GM18505 (cell line): ENCODE data around the gene AP2S1.
"Not testable (repeated sequence)": the region's sequence is repeated elsewhere in the genome, so short reads cannot be mapped to it uniquely, and the experiment has no call there.

Source experiments
- ATAC-seq: cut with Tn5 transposase; IDR thresholded peaks from one replicate; pipeline ENCODE4 v1.9.1; 2021; ENCODE audit not compliant: unreplicated experiment
- POLR2A ChIP-seq: IDR thresholded peaks from 4 replicates; pipeline ENCODE4 v1.6.1; 2011; ENCODE audit warnings: borderline replicate concordance; ENCODE audit not compliant: insufficient read depth, insufficient read length; ENCODE audit errors: extremely low read depth

AP2S1 gene

DNA sequence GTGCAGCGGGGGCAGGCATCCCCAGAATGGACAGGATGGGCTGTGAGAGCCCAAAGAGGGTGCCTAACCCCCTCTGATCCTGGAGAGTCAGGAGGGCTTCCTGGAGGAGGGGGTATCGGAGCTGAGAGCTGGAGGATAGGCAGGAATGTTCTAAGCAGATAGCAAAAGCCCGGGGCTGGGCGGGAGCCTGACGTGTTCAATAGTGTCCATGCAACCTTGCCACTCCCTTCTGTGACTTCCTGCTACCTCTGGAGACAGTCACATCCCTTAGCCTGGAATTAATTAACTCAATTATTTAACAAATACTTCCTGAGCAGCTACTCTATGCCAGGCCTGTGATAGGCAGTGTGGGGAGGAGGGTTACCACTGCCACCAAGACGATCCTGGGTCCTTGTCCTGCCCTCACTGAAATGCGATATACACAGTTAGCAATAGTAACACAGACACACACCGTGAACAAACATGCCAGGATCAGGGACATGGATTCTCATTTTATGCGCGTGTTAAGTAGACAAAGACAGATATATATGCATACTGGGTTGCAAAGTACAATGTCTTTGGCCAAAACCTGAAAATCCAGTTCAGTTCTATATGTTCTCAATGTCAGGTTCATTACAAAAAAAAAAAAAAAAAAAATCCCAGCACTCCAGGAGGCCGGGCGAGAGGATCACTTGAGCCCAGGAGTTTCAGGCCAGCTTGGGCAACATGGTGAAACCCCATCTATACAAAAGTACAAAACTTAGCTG lies 10.7 kb downstream of the AP2S1 start:
- ATAC-seq: no peak
- no peak for TF ChIP-seq POLR2A

DNA sequence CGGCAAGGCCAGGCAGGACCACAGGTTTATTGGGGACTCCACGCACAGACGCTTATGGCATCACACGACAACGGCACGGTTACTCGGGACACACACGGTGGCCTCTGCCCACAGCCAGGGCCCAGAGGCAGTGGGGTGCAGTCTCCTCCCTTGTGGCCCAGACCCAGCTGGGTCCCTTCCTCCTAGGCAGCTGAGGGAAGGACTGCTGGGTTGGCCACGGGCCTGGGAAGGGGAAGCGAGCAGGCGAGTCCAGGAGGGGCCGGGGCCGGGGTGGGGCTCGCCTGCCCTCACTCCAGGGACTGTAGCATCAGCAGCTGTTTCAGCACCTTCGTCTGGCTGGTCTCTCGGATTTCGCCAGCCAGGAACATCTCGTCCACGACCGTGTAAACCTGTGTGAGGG lies 12.5 kb downstream of the AP2S1 start:
- no peak for ATAC-seq
- no peak for TF ChIP-seq POLR2A

DNA sequence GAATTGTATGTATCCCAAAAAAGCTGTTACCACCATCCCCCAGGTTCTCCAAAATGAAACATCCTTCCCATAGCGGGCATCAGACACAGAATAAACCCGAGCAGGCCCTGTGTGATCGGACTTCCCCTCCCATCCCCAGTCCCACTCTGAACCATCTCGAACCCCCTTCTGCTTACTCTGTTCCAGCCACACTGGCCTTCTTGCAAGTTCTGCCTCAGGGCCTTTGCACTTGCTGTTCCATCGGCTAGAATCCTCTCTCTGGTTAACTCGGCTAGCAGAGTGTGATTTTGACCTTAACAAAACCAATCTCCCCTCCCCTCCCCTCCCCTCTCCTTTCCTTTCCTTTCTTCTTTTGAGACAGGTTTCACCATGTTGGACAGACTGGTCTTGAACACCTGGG lies 15.7 kb downstream of the AP2S1 start:
- ATAC-seq: no peak
- TF ChIP-seq POLR2A: no peak

DNA sequence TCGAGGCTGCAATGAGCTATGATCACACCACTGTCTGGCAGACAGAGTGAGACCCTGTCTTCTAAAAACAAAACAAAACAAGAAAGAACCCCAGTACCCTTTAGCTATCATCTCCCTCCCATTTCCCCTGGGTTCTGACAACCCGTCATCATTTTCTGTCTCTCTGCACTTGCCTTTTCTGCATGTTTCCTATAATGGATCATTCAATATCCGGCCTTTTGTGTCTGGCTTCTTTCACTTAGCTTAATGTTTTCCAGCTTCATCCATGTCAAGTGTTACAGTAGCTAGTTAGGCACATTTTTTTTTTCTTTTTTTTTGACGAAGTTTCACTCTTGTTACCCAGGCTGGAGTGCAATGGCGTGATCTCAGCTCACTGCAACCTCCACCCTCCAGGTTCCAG lies 16.5 kb downstream of the AP2S1 start:
- ATAC-seq: no peak
- no peak for TF ChIP-seq POLR2A

DNA sequence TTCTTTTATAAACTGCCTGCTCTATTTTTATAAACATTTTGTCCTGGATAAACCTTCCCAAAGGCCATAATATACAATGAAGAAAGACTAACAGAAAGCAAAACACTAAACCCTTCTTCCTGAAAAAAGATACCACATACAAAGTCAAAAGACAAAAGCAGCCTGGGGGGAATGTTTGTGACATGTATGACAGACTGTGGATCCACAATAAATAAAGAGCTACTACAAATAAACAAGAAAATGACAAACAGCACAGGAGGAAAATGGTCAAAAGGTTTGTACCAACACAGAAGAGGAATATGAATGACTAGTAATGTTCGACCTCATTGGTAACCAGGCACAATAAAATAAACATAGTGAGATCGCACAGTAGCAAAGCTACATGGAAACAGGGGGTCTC lies 19.8 kb downstream of the AP2S1 start:
- no peak for ATAC-seq
- no peak for TF ChIP-seq POLR2A

DNA sequence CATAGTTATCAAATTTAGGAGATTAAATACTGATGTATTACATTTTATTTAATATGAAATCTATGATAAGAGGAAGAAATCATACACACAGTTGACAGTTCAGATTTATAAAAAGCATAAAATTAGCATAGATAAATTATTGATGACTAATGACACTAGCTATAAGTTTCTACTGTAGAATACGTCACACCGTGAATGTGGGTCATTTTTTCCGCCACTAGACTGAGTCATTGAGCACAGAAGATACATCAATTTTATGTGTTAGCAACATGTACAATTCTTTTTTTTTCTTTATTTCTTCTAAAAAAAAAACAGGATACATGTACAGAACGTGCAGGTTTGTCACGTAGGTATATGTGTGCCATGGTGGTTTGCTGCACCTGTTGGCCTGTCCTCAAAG lies 22.2 kb downstream of the AP2S1 start:
- ATAC-seq: no peak
- no peak for TF ChIP-seq POLR2A

DNA sequence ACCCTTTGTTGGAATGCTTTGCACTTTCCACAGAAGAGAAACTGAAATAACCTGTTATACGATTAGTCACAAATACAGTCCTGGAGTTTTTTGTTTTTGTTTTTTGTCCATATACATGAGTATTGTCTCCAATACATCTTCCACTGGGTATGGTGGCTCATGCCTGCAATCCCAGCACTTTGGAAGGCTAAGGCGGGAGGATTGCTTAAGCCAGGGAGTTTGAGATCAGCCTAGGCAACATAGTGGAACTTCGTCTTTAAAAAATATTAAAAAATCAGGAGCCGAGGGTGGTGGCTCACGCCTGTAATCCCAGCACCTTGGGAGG lies 25.0 kb downstream of the AP2S1 start:
- ATAC-seq: no peak
- TF ChIP-seq POLR2A: no peak

DNA sequence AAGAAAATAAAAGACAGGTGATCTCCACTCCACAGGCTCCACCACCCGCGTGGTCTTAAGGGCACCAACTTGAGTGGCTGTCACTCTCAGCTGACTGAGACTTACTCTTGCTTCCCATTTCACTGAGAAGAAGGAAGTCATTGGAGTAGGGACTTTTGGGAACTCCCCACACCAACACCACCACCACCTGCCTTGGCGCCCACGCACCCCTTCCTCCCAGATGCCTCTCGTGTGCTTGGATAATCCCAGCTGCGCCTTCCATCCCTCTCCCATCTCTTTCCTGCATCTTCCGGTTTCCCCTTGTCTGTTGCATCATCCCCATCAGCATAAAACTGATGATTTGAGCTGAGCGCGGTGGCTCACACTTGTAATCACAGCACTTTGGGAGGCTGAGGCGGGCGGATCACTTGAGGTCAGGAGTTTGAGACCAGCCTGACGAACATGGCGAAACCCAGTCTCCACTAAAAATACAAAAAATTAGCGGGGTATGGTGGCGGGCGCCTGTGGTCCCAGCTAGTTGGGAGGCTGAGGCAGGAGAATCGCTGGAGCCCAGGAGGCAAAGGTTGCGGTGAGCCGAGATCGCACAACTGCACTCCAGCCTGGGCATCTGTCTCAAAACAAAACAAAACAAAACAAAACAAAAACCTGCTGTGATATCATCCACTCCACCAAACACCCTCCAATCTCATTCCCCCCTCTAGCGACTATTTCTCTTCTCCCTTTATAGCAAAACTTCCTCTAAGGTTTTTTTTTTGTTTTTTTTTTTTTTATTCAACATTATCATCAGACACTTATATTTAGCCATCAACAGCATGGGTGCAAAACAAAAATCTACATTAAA lies 25.5 kb downstream of the AP2S1 start:
- TF ChIP-seq POLR2A: no peak
- no peak for ATAC-seq

DNA sequence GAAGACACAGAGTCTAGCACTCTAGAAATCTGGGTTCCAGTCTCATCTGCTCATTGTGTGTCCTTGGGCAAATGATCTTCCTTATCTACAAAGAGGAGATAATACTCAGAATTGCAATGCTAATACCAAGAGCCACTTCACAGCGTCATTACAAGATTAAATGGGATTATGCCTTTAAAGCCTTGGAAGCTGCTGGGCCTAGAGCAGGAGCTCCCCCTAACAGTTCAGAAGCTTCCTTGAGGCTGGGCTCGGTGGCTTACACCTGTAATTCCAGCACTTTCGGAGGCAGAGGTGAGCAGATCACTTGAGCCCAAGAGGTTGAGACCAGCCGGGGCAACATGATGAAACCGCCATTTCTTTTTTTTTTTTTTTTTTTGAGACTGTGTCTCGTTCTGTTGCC lies 27.6 kb downstream of the AP2S1 start:
- no peak for ATAC-seq
- no peak for TF ChIP-seq POLR2A

DNA sequence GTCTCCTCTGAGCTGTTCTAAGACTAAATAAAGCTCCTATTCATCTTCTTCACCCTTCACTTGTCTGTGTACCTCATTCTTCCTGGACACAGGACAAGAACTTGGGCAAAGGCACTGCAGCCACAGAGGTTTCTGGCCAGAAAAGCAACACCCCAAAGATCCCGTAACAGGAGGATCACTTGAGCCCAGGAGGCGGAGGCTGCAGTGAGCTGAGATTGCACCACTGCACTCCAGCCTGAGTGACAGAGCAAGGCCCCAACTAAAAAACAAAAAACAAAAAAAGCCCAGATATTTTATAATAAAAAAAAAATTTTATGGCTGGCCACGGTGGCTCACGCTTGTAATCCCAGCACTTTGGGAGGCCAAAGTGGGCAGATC lies 28.2 kb downstream of the AP2S1 start:
- not testable (repeated sequence) for ATAC-seq

DNA sequence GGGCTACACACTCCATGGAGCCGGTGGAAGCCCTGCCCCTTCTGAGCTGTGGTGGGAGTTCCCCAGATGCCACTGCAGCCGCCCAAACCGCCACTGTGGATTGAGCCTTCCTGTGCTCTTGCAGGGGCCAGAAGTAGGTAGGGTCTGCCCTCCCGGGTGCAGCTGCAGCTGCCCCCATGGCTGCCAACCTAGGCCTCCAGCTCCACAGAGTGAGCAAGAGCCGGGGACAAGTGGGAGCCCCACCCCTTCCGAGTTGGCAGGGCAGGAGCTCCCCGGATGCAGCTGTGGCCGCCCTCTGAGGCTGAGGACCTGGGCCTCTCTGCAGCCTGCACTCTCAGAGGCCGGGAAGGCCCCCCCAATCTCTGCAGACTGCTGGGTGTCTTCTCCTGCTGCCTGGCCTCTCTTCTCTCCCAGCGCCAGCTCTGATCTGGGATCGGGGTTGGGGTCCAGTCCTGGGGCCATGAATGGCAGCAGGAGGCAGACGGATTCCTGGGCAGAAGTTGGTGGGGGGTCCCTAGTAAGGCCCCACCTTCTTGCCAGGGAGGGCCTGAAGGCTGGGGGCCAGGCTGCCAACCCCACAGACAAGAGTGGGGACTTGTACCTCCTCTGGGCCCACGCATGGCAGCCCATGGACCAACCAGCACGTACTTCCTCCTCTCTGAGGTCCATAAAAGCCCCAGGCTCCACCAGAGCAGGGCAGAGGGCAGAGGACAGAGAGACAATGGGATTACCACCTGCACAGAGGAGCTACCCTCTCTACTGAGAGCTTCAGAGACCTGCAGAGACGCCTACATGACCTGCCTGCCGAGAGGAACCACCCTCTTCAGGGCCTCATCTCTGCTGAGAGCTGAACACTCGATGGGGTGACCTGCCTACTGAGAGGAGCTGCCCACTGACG lies 28.9 kb downstream of the AP2S1 start:
- ATAC-seq: no peak
- TF ChIP-seq POLR2A: peak; percentile 70

DNA sequence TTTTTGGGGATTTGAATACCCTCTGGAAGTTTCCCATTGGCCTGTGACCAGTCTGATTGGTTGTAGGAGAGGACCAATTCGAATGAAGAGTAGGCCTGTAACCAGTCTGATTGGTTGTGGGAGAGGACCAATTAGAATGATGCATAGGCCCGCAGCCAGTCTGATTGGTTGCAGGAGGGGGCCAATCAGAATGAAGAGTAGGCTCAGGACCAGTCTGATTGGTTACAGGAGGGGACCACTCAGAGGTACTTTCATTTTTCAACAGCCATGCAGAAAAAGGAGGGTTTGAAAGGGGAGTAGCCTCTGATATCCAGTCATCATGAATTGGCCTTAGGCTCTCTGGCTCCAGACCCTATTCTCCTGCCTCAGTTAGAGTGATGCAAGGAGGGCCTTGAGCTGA lies 31.8 kb downstream of the AP2S1 start:
- no peak for ATAC-seq

DNA sequence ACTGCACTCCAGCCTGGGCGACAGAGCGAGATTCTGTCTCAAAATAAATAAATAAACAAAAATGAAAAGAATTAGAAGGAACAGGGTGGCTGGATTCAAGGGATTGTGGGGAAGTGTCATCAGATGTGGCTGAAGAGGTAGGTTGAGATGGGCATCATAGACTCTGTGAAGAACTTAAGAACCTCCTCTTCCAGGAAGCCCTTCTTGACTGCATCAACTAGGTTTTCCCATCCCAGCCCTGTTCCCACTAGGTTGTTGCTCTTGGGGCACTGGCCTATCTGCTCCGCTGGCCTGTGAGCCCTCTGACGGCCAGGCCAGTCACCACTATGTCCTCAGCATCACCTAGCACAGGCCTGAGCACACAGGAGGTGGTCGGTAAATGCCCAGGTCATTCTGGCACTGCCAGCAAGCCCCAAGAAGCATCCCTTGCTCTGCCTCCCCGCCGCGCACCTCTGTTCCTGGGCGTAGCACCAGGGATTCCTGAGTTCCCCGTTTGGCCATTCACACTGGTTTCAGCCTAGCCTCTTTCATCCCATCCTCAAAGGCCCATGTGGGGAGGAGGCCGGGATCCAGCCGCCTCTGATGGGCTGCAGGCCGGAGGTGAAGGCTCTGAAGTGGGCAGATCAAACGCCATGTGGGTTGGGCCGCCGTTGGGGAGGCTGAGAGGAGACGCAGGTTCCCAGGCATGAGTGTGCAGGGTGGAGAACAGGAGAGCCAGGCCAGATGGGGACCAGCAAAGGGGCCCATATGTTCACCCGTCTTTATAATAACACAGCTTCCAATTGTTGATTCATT lies 34.6 kb downstream of the AP2S1 start:
- TF ChIP-seq POLR2A: no peak
- no peak for ATAC-seq

More for the DNA sequence above, 31.8 kb downstream of the AP2S1 start:
- TF ChIP-seq POLR2A: no peak
